Neural cell (in vitro differentiated cells): ENCODE data around the gene CPSF2. TPM values are rescaled to one million over a fixed set of nuclear protein-coding genes. Genes with fewer than 3 reads are reported as not detected.

Source experiments
- H2AFZ ChIP-seq: fragments of 200-600, 300-800 bp; sonication (generic), shearing (Covaris generic); 2 replicates; pipeline ENCODE4 v1.6.0; 2014; ENCODE audit warnings: low read depth, mild to moderate bottlenecking, antibody characterized with exemption, low read length, moderate library complexity
- H3F3A ChIP-seq: fragments of 200-600 bp; shearing (Covaris generic); 2 replicates; pipeline ENCODE4 v1.6.1; 2016; ENCODE audit warnings: mild to moderate bottlenecking, moderate library complexity, mixed read lengths, antibody characterized with exemption, low read length; ENCODE audit not compliant: insufficient read depth, poor library complexity, severe bottlenecking
- H3K27ac ChIP-seq: fragments of 200-600, 300-800 bp; sonication (generic), shearing (Covaris generic); 2 replicates; pipeline ENCODE4 v1.5.1; 2014; ENCODE audit warnings: mild to moderate bottlenecking, low read length, moderate library complexity
- H3K27me3 ChIP-seq: fragments of 300-800, 200-600 bp; sonication (generic), shearing (Covaris generic); 2 replicates; pipeline ENCODE4 v1.6.0; 2014; ENCODE audit warnings: mild to moderate bottlenecking, low read depth, low read length, moderate library complexity; ENCODE audit not compliant: insufficient read depth
- H3K36me3 ChIP-seq: fragments of 300-800, 200-600 bp; sonication (generic), shearing (Covaris generic); 2 replicates; pipeline ENCODE4 v1.5.1; 2014; ENCODE audit warnings: mild to moderate bottlenecking, antibody characterized with exemption, low read length, moderate library complexity; ENCODE audit not compliant: insufficient read depth
- H3K4me2 ChIP-seq: fragments of 300-800, 200-600 bp; sonication (generic), shearing (Covaris generic); 2 replicates; pipeline ENCODE4 v1.6.0; 2014; ENCODE audit warnings: mild to moderate bottlenecking, low read length
- H3K4me3 ChIP-seq: fragments of 300-800, 200-600 bp; sonication (generic), shearing (Covaris generic); 2 replicates; pipeline ENCODE4 v1.5.1; 2014; ENCODE audit warnings: mild to moderate bottlenecking, low read length, moderate library complexity
- H3K79me2 ChIP-seq: fragments of 200-600 bp; shearing (Covaris generic); replicated peaks from 2 replicates; pipeline ENCODE4 v1.6.0; 2014; ENCODE audit warnings: mild to moderate bottlenecking, low read length, moderate library complexity; ENCODE audit not compliant: insufficient read depth
- H3K9ac ChIP-seq: fragments of 300-800, 200-600 bp; sonication (generic), shearing (Covaris generic); 2 replicates; pipeline ENCODE4 v1.6.1; 2016; ENCODE audit warnings: mild to moderate bottlenecking, low read length, mixed read lengths
- H3K9me2 ChIP-seq: fragments of 200-600 bp; shearing (Covaris generic); 2 replicates; pipeline ENCODE4 v1.6.1; 2016; ENCODE audit warnings: mild to moderate bottlenecking, low read length, mixed read lengths; ENCODE audit not compliant: insufficient read depth
- H3K9me3 ChIP-seq: fragments of 200-600, 300-800 bp; sonication (generic), shearing (Covaris generic); 2 replicates; pipeline ENCODE4 v1.6.1; 2016; ENCODE audit warnings: mild to moderate bottlenecking, mixed run types, low read length, moderate library complexity, mixed read lengths
- H4K20me1 ChIP-seq: fragments of 200-600 bp; shearing (Covaris generic); 2 replicates; pipeline ENCODE4 v1.6.1; 2016; ENCODE audit warnings: mild to moderate bottlenecking, mixed run types; ENCODE audit not compliant: insufficient read depth
- EP300 ChIP-seq: fragments of 450-650 bp; conservative IDR thresholded peaks from 2 replicates; pipeline ENCODE4 v1.6.1; 2014; ENCODE audit warnings: antibody characterized with exemption, mild to moderate bottlenecking, moderate library complexity; ENCODE audit not compliant: poor library complexity, severe bottlenecking
- EZH2 ChIP-seq: fragments of 200-600, 300-800 bp; shearing (Covaris generic), sonication (generic); IDR thresholded peaks from 2 replicates; pipeline ENCODE4 v1.6.1; 2014; ENCODE audit warnings: antibody characterized with exemption, low read length, borderline replicate concordance, mild to moderate bottlenecking; ENCODE audit not compliant: insufficient read depth, poor library complexity, severe bottlenecking
- MXI1 ChIP-seq: fragments of 450-650 bp; conservative IDR thresholded peaks from 2 replicates; pipeline ENCODE4 v1.6.1; 2014; ENCODE audit warnings: antibody characterized with exemption, mild to moderate bottlenecking; ENCODE audit not compliant: poor library complexity, severe bottlenecking
- POLR2AphosphoS5 ChIP-seq: IDR thresholded peaks from 2 replicates; pipeline ENCODE4 v1.6.1; 2012
- RAD21 ChIP-seq: fragments of 450-650 bp; conservative IDR thresholded peaks from 2 replicates; pipeline ENCODE4 v1.6.1; 2014; ENCODE audit warnings: antibody characterized with exemption, mild to moderate bottlenecking, moderate library complexity
- REST ChIP-seq: IDR thresholded peaks from 2 replicates; pipeline ENCODE4 v1.6.1; 2012; ENCODE audit warnings: borderline replicate concordance
- SMC3 ChIP-seq: fragments of 450-650 bp; conservative IDR thresholded peaks from 2 replicates; pipeline ENCODE4 v1.6.1; 2014; ENCODE audit warnings: antibody characterized with exemption, mild to moderate bottlenecking, moderate library complexity; ENCODE audit not compliant: poor library complexity
- TAF1 ChIP-seq: IDR thresholded peaks from 2 replicates; pipeline ENCODE4 v1.6.1; 2012; ENCODE audit warnings: low read depth
- polyA plus RNA-seq: library from polyadenylated mRNA; depleted of rRNA; stranded (reverse); fragments of >200 nt; gene quantifications from 2 replicates; pipeline ENCODE4 v1.2.3, GENCODE V29; 2014
- TF ChIP-seq, protein P1 (sequence below): fragments of 450-650 bp; IDR thresholded peaks from 2 replicates; pipeline ENCODE4 v1.5.1; 2014; ENCODE audit warnings: antibody characterized with exemption, mild to moderate bottlenecking, moderate library complexity; ENCODE audit not compliant: poor library complexity, severe bottlenecking

The CPSF2 gene
- polyA plus RNA-seq, 1 donor from 2014 or later, result 18.5 TPM

DNA sequence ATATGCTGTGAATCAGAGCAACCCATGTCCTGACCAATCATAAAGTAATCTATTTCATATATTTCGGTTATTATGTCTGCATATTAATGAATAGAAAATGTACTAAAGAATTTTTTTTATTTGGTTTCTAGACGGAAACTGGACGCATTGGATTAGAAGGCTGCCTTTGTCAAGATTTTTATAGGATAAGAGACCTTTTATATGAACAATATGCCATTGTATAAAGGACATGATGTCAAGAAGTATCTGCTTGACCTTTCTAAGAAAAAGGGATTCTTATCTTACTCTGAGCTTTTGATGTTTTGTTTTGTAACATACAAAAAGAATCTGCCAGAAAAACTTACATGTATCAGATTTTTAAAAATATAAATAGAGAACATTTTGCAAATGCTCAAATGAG lies 39.8 kb downstream of the CPSF2 start:
- H3K4me3 ChIP-seq, result no peak overlapping the region
- H2AFZ ChIP-seq, result no peak overlapping the region
- H3K9me2 ChIP-seq, result no peaks in the 10 kb centered on the region
- no peaks in the 10 kb centered on the region for H4K20me1 ChIP-seq
- no peaks in the 10 kb centered on the region for H3K79me2 ChIP-seq
- H3K27me3 ChIP-seq, result no peaks in the 10 kb centered on the region
- peaks cover 17% of the 10 kb centered on the region for H3K36me3 ChIP-seq
- H3K9me3 ChIP-seq, result peaks cover 7% of the 10 kb centered on the region
- no peak overlapping the region for H3K4me2 ChIP-seq
- H3K9ac ChIP-seq, result no peak overlapping the region
- H3K27ac ChIP-seq, result no peak overlapping the region
- TF ChIP-seq POLR2AphosphoS5, result no peak
- no peak for TF ChIP-seq RAD21
- TF ChIP-seq REST, result no peak
- no peak for TF ChIP-seq EP300
- TF ChIP-seq TAF1, result no peak
- no peak for TF ChIP-seq SMC3
- TF ChIP-seq MXI1, result no peak
- TF ChIP-seq, protein P1, sequence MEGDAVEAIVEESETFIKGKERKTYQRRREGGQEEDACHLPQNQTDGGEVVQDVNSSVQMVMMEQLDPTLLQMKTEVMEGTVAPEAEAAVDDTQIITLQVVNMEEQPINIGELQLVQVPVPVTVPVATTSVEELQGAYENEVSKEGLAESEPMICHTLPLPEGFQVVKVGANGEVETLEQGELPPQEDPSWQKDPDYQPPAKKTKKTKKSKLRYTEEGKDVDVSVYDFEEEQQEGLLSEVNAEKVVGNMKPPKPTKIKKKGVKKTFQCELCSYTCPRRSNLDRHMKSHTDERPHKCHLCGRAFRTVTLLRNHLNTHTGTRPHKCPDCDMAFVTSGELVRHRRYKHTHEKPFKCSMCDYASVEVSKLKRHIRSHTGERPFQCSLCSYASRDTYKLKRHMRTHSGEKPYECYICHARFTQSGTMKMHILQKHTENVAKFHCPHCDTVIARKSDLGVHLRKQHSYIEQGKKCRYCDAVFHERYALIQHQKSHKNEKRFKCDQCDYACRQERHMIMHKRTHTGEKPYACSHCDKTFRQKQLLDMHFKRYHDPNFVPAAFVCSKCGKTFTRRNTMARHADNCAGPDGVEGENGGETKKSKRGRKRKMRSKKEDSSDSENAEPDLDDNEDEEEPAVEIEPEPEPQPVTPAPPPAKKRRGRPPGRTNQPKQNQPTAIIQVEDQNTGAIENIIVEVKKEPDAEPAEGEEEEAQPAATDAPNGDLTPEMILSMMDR, result no peak
- TF ChIP-seq EZH2, result no peak
- H3F3A ChIP-seq, result no peaks in the 10 kb centered on the region

DNA sequence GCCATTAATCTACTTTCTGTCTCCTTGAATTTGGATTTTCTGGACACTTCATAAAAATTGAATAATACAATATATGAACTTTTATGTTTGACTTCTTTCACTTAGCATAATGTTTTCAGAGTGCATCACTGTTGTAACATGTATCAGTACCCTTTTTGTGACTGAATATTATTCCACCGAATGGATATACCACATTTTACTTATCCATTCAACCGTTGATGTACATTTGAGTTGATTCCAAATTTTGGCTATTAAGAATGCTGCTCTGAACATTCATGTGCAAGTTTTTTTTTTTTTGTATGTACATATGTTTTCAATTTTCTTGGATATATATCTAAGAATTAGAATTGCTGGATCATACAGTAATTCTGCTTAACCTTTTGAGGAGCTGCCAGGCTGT lies 43.2 kb downstream of the CPSF2 start:
- Histone ChIP-seq H3K9ac (no peak overlapping the region), H4K20me1 (no peaks in the 10 kb centered on the region), H3K4me3 (no peak overlapping the region), H3K27ac (no peak overlapping the region), H2AFZ (no peak overlapping the region), H3K36me3 (peaks cover 14% of the 10 kb centered on the region), H3K9me3 (peaks cover 7% of the 10 kb centered on the region), H3K4me2 (no peak overlapping the region), H3K9me2 (no peaks in the 10 kb centered on the region), H3K27me3 (no peaks in the 10 kb centered on the region), H3F3A (no peaks in the 10 kb centered on the region), H3K79me2 (no peaks in the 10 kb centered on the region)
- TF ChIP-seq EP300 (no peak), TAF1 (no peak), MXI1 (no peak), RAD21 (no peak), REST (no peak), SMC3 (no peak)
